CD4-positive, alpha-beta T cell treated with Interferon gamma for 1 hour (primary cell): ENCODE results near the gene SEMA4G.

Experiments used
- DNase-seq: peaks from one replicate; pipeline ENCODE4 v3.0.0-alpha.2; 2020

The SEMA4G gene

DNA sequence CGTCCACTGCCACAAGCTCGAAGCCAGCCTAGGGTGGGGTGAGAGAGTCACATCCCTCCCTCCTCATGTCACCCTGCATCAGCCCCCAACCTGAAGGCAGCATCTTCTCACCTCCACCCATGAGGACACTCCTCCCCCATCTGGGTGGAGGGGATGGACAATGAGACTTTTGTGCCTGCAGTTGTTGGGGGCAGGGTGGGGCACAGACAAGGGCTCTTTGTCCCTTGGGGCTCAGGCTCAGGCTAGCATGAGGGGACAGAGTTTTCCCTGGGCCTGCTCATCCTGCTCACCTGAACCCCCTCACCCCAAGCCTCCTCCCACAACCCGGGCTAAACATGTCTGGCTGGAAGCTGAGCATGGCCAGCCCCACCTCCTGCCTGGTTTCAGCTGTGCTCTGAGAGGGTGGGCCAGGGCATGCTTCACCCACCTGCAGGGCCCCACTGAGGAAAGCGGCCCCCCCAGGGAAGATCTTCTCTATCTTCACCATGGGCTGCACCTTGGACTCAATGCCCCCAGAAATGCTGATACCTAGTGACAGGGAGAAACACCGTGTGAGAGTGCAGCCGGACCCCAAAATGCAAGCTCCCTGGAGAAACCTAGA lies 39.6 kb downstream of the SEMA4G start:
- DNase-seq, result no peak

DNA sequence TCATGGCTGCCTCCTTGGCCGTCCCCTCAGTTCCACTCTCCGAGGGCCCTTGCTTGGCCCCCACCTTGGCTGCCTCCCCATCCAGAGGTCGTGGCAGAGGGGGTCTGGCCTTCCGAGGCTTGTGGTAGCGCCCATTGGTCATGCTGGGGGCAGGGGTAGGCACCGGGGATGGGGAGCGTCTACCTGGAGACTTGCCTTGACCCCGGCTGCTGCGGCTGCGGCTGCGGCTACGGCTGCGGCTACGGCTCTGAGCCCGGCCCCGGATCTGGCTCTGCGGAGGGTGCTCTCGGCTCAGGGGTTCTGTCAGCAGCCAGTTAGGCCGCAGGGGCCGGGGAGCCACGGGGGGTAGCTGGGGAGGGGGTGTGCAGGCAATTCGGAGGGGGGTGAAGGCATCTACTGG lies 41.0 kb downstream of the SEMA4G start:
- DNase-seq, result no peak

DNA sequence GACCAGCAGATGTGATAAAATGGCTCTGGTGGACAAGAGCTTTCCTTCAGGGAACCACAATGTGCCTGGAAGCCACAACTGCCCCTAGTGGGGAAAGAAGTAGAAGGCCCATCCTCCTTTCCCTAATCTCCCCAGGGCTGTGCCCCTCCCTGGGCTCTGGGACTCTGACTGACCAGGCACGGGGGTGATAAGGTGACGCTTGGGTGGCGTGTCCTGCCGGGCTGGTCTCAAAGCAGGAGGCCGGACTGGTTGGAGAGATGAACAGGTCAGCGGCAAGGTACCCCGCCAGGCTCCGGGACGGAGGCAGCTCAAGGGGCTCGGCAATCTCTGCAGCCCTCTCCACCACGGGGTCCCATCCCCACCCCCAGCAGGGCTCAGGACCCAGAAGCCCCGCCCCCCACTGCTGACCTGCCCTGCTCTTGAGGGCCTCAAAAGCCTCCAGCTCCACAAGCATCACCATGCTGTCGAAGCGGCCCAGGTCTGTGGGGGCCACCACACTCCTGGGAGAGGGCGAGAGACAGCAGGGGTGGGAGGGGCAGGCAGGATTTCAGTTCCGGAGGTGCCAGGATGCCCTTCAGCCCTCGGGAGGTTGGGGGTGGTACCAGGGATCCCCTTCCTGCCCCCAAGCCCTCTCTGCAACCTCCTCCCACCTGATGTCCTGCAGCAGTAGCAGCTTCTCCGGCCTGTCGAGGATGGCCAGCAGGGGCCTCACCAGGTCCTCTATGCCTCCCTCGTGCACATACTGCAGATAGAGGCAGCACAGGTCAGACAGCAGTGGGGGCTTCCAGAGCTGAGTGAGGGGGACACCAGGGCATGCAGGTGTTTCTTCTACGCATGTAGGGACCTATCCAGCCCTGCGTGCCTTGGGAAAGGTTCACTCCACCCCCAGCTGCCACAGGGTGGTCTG lies 42.5 kb downstream of the SEMA4G start:
- DNase-seq, result no peak

DNA sequence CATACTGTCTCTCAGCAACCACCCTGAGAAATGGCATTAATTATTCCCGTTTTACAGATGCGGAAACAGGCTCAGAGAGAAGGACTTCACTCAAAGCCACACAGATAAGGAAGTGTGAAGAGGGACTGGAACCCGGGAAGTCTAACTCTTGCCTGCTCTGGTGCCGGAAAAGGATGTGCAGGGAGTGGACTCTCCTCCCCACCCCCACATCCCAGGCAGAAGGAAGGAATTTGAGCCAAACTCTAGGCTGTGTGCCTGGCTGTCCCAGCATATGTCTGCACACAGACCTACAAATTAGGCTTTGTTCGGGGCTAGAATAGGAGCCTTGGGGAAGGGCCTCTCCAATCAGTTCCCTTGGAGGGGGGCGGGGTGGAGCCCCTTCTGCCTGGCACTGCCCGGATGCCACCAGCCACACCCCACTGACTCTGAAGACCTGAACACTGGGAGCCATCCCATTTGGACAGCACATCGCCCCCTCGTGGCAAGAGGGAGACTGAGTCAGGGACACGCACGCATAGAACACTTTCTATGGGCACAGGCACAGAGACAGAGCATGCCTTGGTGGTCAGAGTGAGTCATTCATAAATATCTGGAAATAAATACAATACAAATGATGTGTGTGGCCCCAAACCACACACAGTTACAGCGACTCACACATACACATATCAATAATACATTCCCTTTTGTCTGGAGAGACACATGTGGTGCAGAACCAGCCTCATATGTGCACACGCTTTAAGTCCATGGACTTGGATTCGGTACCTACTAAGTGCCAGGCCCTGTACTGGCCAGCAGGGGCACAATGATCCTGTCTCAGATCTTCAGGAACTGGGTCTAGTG lies 43.4 kb downstream of the SEMA4G start:
- peak; percentile 76 for DNase-seq

DNA sequence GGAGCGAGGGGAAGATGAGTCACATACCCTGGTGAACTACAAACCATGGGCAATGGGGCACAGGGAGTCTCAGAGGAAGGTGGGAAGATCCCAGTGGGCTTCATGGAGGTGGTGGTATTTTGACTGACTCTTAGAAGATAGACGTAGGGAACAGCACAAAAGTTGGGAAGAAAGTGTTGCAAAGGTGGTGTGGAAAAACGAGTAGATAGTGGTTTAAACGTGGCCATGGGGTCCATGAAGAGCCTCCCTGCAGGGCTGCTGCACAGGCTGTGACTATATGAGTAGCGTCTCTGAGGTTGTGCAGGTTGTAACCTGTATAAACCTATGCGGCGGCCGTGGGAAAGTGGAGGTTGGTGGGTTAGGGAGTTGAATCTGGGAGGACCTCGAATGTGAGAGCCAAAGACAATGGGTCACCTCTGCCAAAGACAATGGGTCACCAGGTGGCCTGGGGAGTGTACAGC lies 44.1 kb downstream of the SEMA4G start:
- DNase-seq, result no peak

DNA sequence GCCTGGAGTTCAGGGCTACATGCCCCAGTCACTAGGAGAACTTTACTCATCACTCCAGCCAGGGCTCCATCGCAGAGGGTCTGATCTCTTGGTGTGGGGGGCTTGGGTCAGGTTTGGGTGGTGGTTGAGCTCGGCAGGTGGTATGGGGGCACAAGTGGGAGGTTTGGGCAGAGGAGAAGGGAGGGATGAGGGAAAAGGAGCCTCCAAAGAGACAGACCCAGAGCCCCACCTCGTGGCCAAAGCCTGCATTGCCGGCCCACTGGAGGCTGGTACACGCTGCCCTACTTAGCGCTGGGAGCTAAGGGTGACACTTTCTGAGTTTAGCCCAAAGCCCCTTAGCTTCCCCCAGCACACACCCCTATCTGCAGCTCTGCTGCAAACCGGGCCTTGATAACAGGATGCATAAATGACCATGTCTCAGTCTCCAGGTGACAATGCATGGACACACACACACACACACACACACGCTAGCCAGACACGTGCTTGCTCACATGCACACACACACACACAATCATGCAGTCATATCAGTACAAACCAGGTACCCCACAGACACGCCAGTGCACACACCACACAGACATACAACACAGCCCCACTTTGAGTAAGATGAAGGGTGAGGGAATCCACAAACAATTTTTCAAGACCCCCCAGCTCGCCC lies 45.1 kb downstream of the SEMA4G start:
- peak; percentile 66 for DNase-seq

DNA sequence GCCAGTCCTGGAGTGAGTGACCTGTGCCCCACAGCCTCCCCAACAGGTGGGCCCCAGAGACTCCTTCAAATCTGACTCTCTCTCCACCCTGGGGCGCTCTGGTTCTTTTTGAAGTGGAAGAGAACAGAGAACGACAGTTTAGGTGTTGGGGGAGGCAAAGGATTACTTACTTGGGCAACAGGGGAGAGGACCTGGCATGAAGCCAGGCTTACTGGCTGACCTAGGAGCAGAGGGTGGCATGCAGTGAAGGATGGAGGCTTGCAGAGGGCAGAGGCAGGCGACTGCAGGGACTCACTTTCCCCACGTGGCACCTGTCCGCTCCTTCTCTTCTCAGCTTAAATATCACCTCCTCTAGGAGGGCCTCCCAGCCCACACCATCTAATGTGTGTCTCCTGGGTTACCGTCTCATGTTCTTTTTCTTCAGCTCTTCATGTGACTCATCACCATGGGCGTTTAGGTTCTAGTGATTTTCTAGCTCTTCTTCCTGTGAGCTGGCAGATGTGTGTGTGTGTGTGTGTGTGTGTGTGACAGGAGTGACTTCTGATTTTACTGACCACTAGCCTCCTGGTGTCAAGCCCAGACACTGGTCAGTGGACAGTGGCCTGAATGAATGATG lies 45.8 kb downstream of the SEMA4G start:
- no peak for DNase-seq

DNA sequence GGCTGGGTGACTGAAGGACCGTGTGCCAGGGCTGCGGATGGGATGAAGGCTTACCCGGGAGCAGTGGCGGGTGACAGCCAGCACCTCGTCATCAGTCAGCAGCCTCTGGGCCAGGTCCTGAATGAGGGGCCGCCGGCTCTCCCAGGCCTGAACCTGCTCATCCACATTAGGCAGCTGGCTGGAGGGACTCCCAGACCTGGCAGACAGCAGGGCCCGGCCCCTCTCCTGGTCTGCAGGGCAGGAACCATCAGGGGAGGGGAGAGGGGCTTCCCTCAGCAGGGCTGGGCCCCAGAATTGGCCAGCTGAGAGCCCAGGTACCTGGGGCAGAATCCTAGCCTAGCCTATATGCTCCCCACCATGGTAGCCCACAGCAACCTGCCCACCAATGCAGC lies 46.3 kb downstream of the SEMA4G start:
- DNase-seq, result no peak

DNA sequence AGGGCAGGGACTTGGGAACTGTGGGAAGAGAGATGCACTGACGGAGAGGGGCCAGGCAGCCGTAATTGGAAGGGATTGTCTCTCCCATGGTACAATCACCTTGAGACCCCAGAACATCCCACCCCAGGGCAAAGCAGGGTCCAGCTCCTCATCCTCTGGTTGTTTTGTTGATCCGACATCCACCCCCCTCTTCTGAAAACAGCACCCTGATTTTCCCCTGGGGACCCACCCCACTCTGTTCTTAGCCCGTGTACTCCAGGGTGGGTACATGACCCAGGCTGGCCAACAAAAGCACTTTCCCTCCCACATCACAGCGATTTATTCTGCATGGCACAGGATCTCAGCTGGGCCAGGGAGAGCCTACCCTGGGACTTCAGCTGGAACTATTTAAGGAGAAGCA lies 47.5 kb downstream of the SEMA4G start:
- DNase-seq, result no peak

DNA sequence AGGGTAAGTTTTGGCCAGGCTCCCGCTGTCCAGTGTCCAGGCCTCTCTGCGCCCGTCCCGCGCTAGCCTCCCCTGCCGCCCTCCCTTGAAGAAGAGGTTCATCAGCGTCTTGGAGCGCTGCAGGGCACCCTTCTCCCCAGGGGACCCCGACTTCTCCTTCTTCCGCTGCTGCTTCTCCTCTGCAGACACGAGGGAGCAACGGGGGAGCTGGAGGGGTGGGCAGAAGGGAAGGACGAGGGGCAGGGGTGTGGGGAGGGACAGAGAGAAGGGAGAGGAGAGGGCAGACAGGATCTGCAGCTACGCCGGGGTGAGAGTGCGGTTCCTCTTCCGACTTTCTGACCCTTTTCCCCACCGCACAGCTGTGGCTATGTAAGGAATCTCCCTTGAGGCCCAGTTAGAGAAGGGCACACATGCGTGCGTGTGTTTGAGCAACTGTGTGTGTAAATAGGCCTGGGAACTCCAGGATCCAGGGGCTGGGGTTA lies 48.9 kb downstream of the SEMA4G start:
- peak; percentile 24 for DNase-seq

DNA sequence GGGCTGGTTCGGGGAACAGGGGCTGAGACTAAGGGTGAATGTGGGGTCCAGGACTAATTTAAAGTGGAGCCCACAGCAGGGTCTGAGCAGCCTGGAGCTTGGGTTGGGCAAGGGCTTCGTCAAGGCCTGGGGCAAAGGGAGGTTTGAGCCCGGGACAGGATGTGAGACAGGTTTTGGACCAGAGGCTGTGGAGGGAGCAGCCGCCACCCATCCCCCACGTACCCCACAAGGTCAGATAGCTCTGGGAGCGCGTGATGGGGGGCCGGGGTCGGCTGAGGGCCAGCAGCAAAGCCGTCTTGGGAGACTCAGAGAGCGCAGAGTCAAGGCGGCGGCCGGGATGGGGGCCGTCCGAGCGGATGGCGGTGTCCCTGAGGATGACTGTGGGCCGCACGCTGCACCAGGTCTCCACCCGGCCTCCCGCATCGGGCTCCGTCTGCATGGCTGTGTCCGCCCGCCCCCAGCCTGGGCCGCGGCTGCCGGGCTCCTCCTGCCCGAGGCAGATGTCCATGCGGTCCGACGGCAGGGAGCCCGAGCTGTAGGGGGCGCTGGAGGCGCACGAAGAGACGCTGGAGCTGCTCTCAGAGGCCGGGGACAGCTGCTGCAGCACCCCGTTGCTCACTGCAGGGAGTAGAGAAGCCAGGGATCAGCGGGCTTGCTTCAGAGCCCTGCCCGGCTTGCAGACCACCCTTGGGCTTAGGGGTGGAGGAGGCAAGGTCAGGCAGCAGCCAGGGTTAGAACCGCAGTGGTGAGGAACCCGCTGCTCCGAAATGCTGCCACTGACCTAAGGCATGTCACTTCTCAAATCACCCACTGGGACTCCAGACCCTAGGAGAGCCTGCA lies 49.5 kb downstream of the SEMA4G start:
- DNase-seq, result peak; percentile 68
